ENCODE results near the gene VTI1A. TPM values are rescaled to one million over a fixed set of nuclear protein-coding genes. Genes with fewer than 3 reads are reported as not detected.

The VTI1A gene
- total RNA-seq, 6 donors from 2014 or later, result 29.5 to 247 (median 43.0) TPM

- DNase-seq (no peak), ATAC-seq (ENCODE audit: low FRiP score in 2 of 2) (no peak)
- WGBS, 2 donors, result 88 to 97% methylated on average over 2 of the region's 2 CpGs
- Histone ChIP-seq H3K27me3 (no peaks in the 10 kb centered on the region), H3K27ac (no peak overlapping the region), H3K9me3 (no peaks in the 10 kb centered on the region), H3K4me3 (no peak overlapping the region), H3K36me3 (no peaks in the 10 kb centered on the region), H3K4me1 (peaks cover 3 to 19% (median 11%) of the 10 kb centered on the region in 4 donors)
- TF ChIP-seq EP300 (IDR thresholded peaks at IDR 0.05), result no peak
- no peak for TF ChIP-seq POLR2AphosphoS5 (IDR thresholded peaks at IDR 0.05)
- TF ChIP-seq, protein P1, sequence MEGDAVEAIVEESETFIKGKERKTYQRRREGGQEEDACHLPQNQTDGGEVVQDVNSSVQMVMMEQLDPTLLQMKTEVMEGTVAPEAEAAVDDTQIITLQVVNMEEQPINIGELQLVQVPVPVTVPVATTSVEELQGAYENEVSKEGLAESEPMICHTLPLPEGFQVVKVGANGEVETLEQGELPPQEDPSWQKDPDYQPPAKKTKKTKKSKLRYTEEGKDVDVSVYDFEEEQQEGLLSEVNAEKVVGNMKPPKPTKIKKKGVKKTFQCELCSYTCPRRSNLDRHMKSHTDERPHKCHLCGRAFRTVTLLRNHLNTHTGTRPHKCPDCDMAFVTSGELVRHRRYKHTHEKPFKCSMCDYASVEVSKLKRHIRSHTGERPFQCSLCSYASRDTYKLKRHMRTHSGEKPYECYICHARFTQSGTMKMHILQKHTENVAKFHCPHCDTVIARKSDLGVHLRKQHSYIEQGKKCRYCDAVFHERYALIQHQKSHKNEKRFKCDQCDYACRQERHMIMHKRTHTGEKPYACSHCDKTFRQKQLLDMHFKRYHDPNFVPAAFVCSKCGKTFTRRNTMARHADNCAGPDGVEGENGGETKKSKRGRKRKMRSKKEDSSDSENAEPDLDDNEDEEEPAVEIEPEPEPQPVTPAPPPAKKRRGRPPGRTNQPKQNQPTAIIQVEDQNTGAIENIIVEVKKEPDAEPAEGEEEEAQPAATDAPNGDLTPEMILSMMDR (IDR thresholded peaks at IDR 0.05), result no peak
- TF ChIP-seq POLR2A (IDR thresholded peaks at IDR 0.05), result no peak
Measured at GRCh38 chr10:112832959-112833358, 385.9 kb downstream of the VTI1A start.

- Histone ChIP-seq H3K36me3 (no peaks in the 10 kb centered on the region), H3K4me1 (peaks cover 3 to 19% (median 11%) of the 10 kb centered on the region in 4 donors), H3K4me3 (no peak overlapping the region), H3K27me3 (no peaks in the 10 kb centered on the region), H3K27ac (no peak overlapping the region), H3K9me3 (no peaks in the 10 kb centered on the region)
- WGBS, 2 donors, result 46% methylated on average over 8 of the region's 8 CpGs
- no peak for TF ChIP-seq POLR2AphosphoS5 (IDR thresholded peaks at IDR 0.05)
- TF ChIP-seq, protein P1 (IDR thresholded peaks at IDR 0.05), result no peak
- no peak for TF ChIP-seq EP300 (IDR thresholded peaks at IDR 0.05)
- TF ChIP-seq POLR2A (IDR thresholded peaks at IDR 0.05), result no peak
- ATAC-seq (ENCODE audit: low FRiP score in 2 of 2), result peak in 1 of 2 donors; percentile 63
- peak in 1 of 2 donors; percentile 89 for DNase-seq
Measured at GRCh38 chr10:112834751-112835181, 387.8 kb downstream of the VTI1A start.

DNA sequence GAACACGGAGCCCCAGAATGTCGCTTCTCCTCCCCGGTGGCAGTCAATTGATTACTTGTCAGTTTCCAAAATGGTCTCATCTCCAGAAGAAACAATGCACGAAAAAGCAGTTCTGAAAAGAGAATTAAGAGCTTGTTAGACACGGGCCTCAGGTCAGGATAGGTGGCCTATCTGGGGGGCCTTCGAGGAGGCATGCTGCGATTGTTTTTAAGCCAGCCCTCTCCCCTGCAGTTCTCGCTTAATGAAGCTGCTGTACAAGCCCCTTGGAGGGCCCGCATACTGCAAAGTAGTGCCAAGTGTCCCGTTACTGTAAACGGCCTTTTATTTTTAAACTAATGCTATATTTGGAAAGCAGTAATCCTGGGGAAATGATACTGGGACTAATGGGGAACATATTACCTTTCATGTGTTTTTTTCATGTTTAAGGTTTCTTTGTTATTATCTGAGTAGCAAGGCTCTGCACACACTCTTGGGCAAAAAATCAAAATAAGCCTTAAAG, 388.3 kb downstream of the VTI1A start:
- Histone ChIP-seq H3K4me3 (no peak overlapping the region), H3K4me1 (peaks cover 3 to 19% (median 11%) of the 10 kb centered on the region in 4 donors), H3K27me3 (no peaks in the 10 kb centered on the region), H3K27ac (no peak overlapping the region), H3K9me3 (no peaks in the 10 kb centered on the region), H3K36me3 (no peaks in the 10 kb centered on the region)
- DNase-seq (no peak), ATAC-seq (ENCODE audit: low FRiP score in 2 of 2) (no peak)
- TF ChIP-seq POLR2A (IDR thresholded peaks at IDR 0.05) (no peak), EP300 (IDR thresholded peaks at IDR 0.05) (no peak), POLR2AphosphoS5 (IDR thresholded peaks at IDR 0.05) (no peak)
- TF ChIP-seq, protein P1 (IDR thresholded peaks at IDR 0.05), result no peak
- WGBS, 2 donors, result 78 to 86% methylated on average over 9 to 11 of the region's 11 CpGs

- TF ChIP-seq, protein P1 (IDR thresholded peaks at IDR 0.05), result no peak
- TF ChIP-seq POLR2A (IDR thresholded peaks at IDR 0.05) (no peak), EP300 (IDR thresholded peaks at IDR 0.05) (no peak)
- H3K4me3 ChIP-seq, result no peak overlapping the region
- DNase-seq (no peak), ATAC-seq (ENCODE audit: low FRiP score in 2 of 2) (peak in 1 of 2 donors; percentile 50)
- WGBS, 2 donors, result 59 to 78% methylated on average over 7 of the region's 7 CpGs
- H3K27ac ChIP-seq, result no peak overlapping the region
- peaks cover 3 to 19% (median 11%) of the 10 kb centered on the region in 4 donors for H3K4me1 ChIP-seq
- H3K9me3 ChIP-seq, result no peaks in the 10 kb centered on the region
- no peaks in the 10 kb centered on the region for H3K36me3 ChIP-seq
- H3K27me3 ChIP-seq, result no peaks in the 10 kb centered on the region
Measured at GRCh38 chr10:112835944-112836451, 389.0 kb downstream of the VTI1A start.

Measured in upper lobe of left lung (tissue), 6 donors.